H9 (cell line): Measurements from ENCODE around the gene TBX21. TPM values are rescaled to one million over a fixed set of nuclear protein-coding genes. Genes with fewer than 3 reads are reported as not detected.
A peak's percentile ranks its signal among the peaks of the same experiment; 100 is the strongest.

Experiments used
- DNase-seq: peaks from one replicate; pipeline ENCODE4 v3.0.0-alpha.2; 2017
- H2AFZ ChIP-seq: one replicate; pipeline ENCODE4 v1.6.1; 2013; ENCODE audit warnings: mild to moderate bottlenecking, low read length, control low read depth, moderate library complexity
- H2AK5ac ChIP-seq: 2 replicates; pipeline ENCODE4 v1.6.1; 2013; ENCODE audit warnings: low read length, control low read depth, mixed read lengths; ENCODE audit not compliant: insufficient read length
- H2BK120ac ChIP-seq: one replicate; pipeline ENCODE4 v1.6.1; 2013; ENCODE audit warnings: low read depth, mild to moderate bottlenecking, low read length, control low read depth, inconsistent platforms; ENCODE audit not compliant: poor library complexity, severe bottlenecking
- H2BK12ac ChIP-seq: 2 replicates; pipeline ENCODE4 v1.6.1; 2013; ENCODE audit warnings: low read length, control low read depth, mixed read lengths, low read depth; ENCODE audit not compliant: insufficient read length
- H2BK15ac ChIP-seq: 2 replicates; pipeline ENCODE4 v1.6.1; 2013; ENCODE audit warnings: low read depth, low read length, control low read depth
- H2BK20ac ChIP-seq: one replicate; pipeline ENCODE4 v1.6.1; 2013; ENCODE audit warnings: low read depth, mild to moderate bottlenecking, low read length, control low read depth, inconsistent platforms; ENCODE audit not compliant: poor library complexity, severe bottlenecking
- H2BK5ac ChIP-seq: 2 replicates; pipeline ENCODE4 v1.6.1; 2013; ENCODE audit warnings: low read length, control low read depth, mixed read lengths; ENCODE audit not compliant: insufficient read length
- H3K14ac ChIP-seq: 2 replicates; pipeline ENCODE4 v1.6.1; 2013; ENCODE audit warnings: low read length, control low read depth; ENCODE audit not compliant: insufficient read depth
- H3K18ac ChIP-seq: 2 replicates; pipeline ENCODE4 v1.6.1; 2013; ENCODE audit warnings: low read depth, mild to moderate bottlenecking, mixed read lengths, low read length, control low read depth; ENCODE audit not compliant: insufficient read length
- H3K23ac ChIP-seq: 2 replicates; pipeline ENCODE4 v1.6.1; 2013; ENCODE audit warnings: low read length, control low read depth, mixed read lengths, low read depth; ENCODE audit not compliant: insufficient read length
- H3K23me2 ChIP-seq: 2 replicates; pipeline ENCODE4 v1.6.1; 2013; ENCODE audit warnings: low read depth, mild to moderate bottlenecking, mixed read lengths, low read length, control low read depth; ENCODE audit not compliant: insufficient read length, poor library complexity, severe bottlenecking
- H3K27ac ChIP-seq: 2 replicates; pipeline ENCODE4 v1.5.1; 2013; ENCODE audit warnings: low read length, control low read depth, mixed read lengths, low read depth; ENCODE audit not compliant: insufficient read length
- H3K27me3 ChIP-seq: 2 replicates; pipeline ENCODE4 v1.6.1; 2013; ENCODE audit warnings: low read length, control low read depth, inconsistent platforms; ENCODE audit not compliant: insufficient read depth
- H3K4ac ChIP-seq: 2 replicates; pipeline ENCODE4 v1.6.1; 2013; ENCODE audit warnings: low read depth, mild to moderate bottlenecking, control low read depth, inconsistent platforms, low read length, moderate library complexity
- H3K4me1 ChIP-seq: 2 replicates; pipeline ENCODE4 v1.6.1; 2013; ENCODE audit warnings: low read length, control low read depth, inconsistent platforms; ENCODE audit not compliant: insufficient read depth
- H3K4me2 ChIP-seq: 2 replicates; pipeline ENCODE4 v1.6.1; 2013; ENCODE audit warnings: low read length, control low read depth, mixed read lengths; ENCODE audit not compliant: insufficient read length, insufficient read depth
- H3K56ac ChIP-seq: 2 replicates; pipeline ENCODE4 v1.6.1; 2013; ENCODE audit warnings: low read depth, mild to moderate bottlenecking, mixed read lengths, low read length, control low read depth; ENCODE audit not compliant: insufficient read length
- H3K79me1 ChIP-seq: 2 replicates; pipeline ENCODE4 v1.6.1; 2013; ENCODE audit warnings: low read depth, mild to moderate bottlenecking, moderate library complexity, low read length, control low read depth, inconsistent platforms; ENCODE audit not compliant: insufficient read depth, poor library complexity, severe bottlenecking
- H3K79me2 ChIP-seq: 2 replicates; pipeline ENCODE4 v1.6.1; 2013; ENCODE audit warnings: low read length, control low read depth, inconsistent platforms; ENCODE audit not compliant: insufficient read depth
- H3K9ac ChIP-seq: 2 replicates; pipeline ENCODE4 v1.6.1; 2013; ENCODE audit warnings: low read length, control low read depth, mixed read lengths; ENCODE audit not compliant: insufficient read length; ENCODE audit errors: extremely low read depth
- H3K9me3 ChIP-seq: one replicate; pipeline ENCODE4 v1.6.1; 2013; ENCODE audit warnings: low read depth, low read length, inconsistent platforms; ENCODE audit not compliant: control insufficient read depth
- H3T11ph ChIP-seq: one replicate; pipeline ENCODE4 v1.6.1; 2013; ENCODE audit warnings: mild to moderate bottlenecking, low read length, control low read depth, inconsistent platforms
- H4K20me1 ChIP-seq: one replicate; pipeline ENCODE4 v1.6.1; 2013; ENCODE audit not compliant: control insufficient read depth, insufficient read length, insufficient read depth
- H4K5ac ChIP-seq: 2 replicates; pipeline ENCODE4 v1.6.1; 2013; ENCODE audit warnings: low read depth, mild to moderate bottlenecking, mixed read lengths, low read length, control low read depth; ENCODE audit not compliant: insufficient read length
- H4K8ac ChIP-seq: replicated peaks from 2 replicates; pipeline ENCODE4 v1.6.1; 2013; ENCODE audit warnings: low read length, control low read depth, mixed read lengths, low read depth; ENCODE audit not compliant: insufficient read length
- H4K91ac ChIP-seq: 2 replicates; pipeline ENCODE4 v1.6.1; 2013; ENCODE audit warnings: low read depth, mild to moderate bottlenecking, moderate library complexity, mixed read lengths, low read length, control low read depth; ENCODE audit not compliant: insufficient read length
- H3K27ac Mint-ChIP-seq, 3 experiments: 2 replicates in 2 of 3; 3 replicates in 1 of 3; pipeline ENCODE4 v1.8.0; 2020 to 2021; ENCODE audit warnings: mixed read lengths in 3 of 3, mild to moderate bottlenecking in 1 of 3, moderate library complexity in 1 of 3
- H3K27me3 Mint-ChIP-seq: 2 replicates; pipeline ENCODE4 v1.8.0; 2021; ENCODE audit warnings: low read depth, mild to moderate bottlenecking, moderate library complexity, mixed read lengths
- H3K36me3 Mint-ChIP-seq, 3 experiments: 2 replicates in 2 of 3; 3 replicates in 1 of 3; pipeline ENCODE4 v1.8.0; 2020 to 2021; ENCODE audit warnings: low read depth in 3 of 3, mixed read lengths in 3 of 3; ENCODE audit not compliant: insufficient read depth in 1 of 3
- H3K4me1 Mint-ChIP-seq, 2 experiments: 2 replicates each; pipeline ENCODE4 v1.8.0; 2020; ENCODE audit warnings: mixed read lengths in 2 of 2
- H3K4me3 Mint-ChIP-seq, 2 experiments: 2 replicates in 1 of 2; 3 replicates in 1 of 2; pipeline ENCODE4 v1.8.0; 2020 to 2021; ENCODE audit warnings: mild to moderate bottlenecking in 2 of 2, mixed read lengths in 2 of 2, moderate library complexity in 1 of 2
- H3K9me3 Mint-ChIP-seq, 2 experiments: 2 replicates in 1 of 2; 3 replicates in 1 of 2; pipeline ENCODE4 v1.8.0; 2020; ENCODE audit warnings: mild to moderate bottlenecking in 2 of 2, mixed read lengths in 2 of 2, moderate library complexity in 1 of 2
- CTCF ChIP-seq: fragments of 200-600 bp; sonication (generic); conservative IDR thresholded peaks from 3 replicates; pipeline ENCODE4 v1.8.0; 2021; ENCODE audit warnings: antibody characterized with exemption, mild to moderate bottlenecking
- WGBS: extraction: QIAGEN DNeasy Blood & Tissue Kit; methylation state at CpG from one replicate; pipeline ENCODE4 v1.1.7; 2013; ENCODE audit warnings: missing lambda C conversion rate, low lambda C conversion rate, mixed read lengths; ENCODE audit not compliant: insufficient read length; ENCODE audit errors: extremely low coverage; 5-methylcytosine and 5-hydroxymethylcytosine counted together
- total RNA-seq: library from RNA; stranded (reverse); gene quantifications from 2 replicates; pipeline ENCODE4 v1.2.1, GENCODE V29; 2021

The TBX21 gene
- total RNA-seq, 1 experiment from 2014 or later: not detected

DNA sequence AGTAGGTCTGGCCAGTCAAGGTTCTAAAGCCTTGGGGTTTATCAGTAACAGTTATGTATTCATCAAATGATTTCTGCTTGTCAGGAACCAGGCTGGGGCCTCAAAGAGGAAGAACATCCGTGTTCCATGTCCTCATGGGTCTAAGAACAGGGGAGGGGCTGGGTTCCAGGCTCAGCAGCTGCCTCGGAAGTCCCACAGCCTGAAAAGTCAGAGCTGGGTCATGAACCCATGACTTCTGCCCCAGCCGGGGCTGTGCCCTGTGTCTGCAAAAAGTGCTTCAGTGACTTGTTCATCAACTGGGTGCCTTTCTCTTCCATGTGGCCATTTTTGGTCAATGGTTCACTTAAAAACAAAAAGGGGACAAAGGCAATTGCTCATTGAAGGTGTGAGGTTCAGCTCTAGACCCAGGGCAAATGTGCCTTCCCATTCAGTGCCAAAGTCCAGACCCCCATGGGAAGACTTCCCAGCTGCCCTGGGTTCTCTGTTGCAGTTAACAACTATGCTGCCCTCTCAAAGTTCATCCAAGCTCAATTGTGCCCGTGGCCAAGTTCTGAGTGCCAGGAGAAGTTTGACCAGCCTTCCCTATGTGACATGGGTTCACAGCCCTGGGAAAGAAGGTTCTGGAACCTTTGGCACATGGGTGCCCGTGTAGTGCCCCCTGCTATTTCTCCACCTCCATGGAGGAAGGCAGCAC is 20.6 kb upstream of the TBX21 start:
- H3K27me3 Mint-ChIP-seq: peaks cover 27% of the 10 kb centered on the region
- Histone ChIP-seq H3K56ac (no peak overlapping the region), H3K23me2 (no peaks in the 10 kb centered on the region), H2BK15ac (no peak overlapping the region), H3K79me2 (no peaks in the 10 kb centered on the region), H3K79me1 (no peaks in the 10 kb centered on the region), H3K14ac (no peak overlapping the region), H3T11ph (no peak overlapping the region), H4K8ac (no peak overlapping the region), H3K4me2 (no peak overlapping the region), H2AK5ac (no peak overlapping the region), H2BK12ac (no peak overlapping the region), H3K18ac (no peak overlapping the region), H2AFZ (no peak overlapping the region), H2BK120ac (no peak overlapping the region), H3K27ac (no peak overlapping the region), H2BK5ac (no peak overlapping the region), H4K5ac (no peak overlapping the region), H3K27me3 (no peaks in the 10 kb centered on the region), H3K4me1 (no peaks in the 10 kb centered on the region), H4K91ac (no peak overlapping the region), H3K23ac (no peak overlapping the region), H3K9me3 (no peaks in the 10 kb centered on the region), H3K4ac (no peak overlapping the region), H4K20me1 (no peaks in the 10 kb centered on the region), H3K9ac (no peak overlapping the region), H2BK20ac (no peak overlapping the region)
- H3K9me3 Mint-ChIP-seq: no peaks in the 10 kb centered on the region
- no CpG with 5 or more reads among the region's 5 CpGs for WGBS
- TF ChIP-seq CTCF: no peak
- no peak overlapping the region for H3K4me3 Mint-ChIP-seq
- H3K27ac Mint-ChIP-seq: peak overlapping the region in 1 of 3 experiments; percentile 27; a peak in 1 of 7 replicates
- H3K36me3 Mint-ChIP-seq: peaks cover 2 to 13% (median 7%) of the 10 kb centered on the region in 3 experiments; a peak in 3 of 7 replicates
- no peak for DNase-seq
- peaks cover 11 to 25% of the 10 kb centered on the region in 2 experiments for H3K4me1 Mint-ChIP-seq
